Ectodermal cell (in vitro differentiated cells): ENCODE measurements around the gene USP48.

Experiments used
- H3K27ac ChIP-seq: 2 replicates; pipeline ENCODE4 v1.7.0; 2013; ENCODE audit warnings: mild to moderate bottlenecking, low read depth, low read length; ENCODE audit not compliant: insufficient read depth, poor library complexity, severe bottlenecking
- H3K27me3 ChIP-seq: 2 replicates; pipeline ENCODE4 v1.7.0; 2013; ENCODE audit warnings: mild to moderate bottlenecking, low read length; ENCODE audit not compliant: insufficient read depth, control insufficient read depth, poor library complexity, severe bottlenecking
- H3K36me3 ChIP-seq: one replicate; pipeline ENCODE4 v1.7.0; 2013; ENCODE audit warnings: low read length; ENCODE audit not compliant: control insufficient read depth, insufficient read depth
- H3K4me1 ChIP-seq: one replicate; pipeline ENCODE4 v1.7.0; 2013; ENCODE audit warnings: low read length; ENCODE audit not compliant: control insufficient read depth, insufficient read depth
- H3K4me3 ChIP-seq: 2 replicates; pipeline ENCODE4 v1.7.0; 2013; ENCODE audit warnings: low read depth, low read length, control low read depth; ENCODE audit not compliant: insufficient read depth
- H3K9me3 ChIP-seq: 2 replicates; pipeline ENCODE4 v1.7.0; 2013; ENCODE audit warnings: mild to moderate bottlenecking, low read length, moderate library complexity; ENCODE audit not compliant: control insufficient read depth
- WGBS, 2 experiments: methylation state at CpG; one replicate each; pipeline ENCODE4 v1.1.7; 2013; ENCODE audit warnings: missing lambda C conversion rate in 2 of 2; 5-methylcytosine and 5-hydroxymethylcytosine counted together

The USP48 gene

GRCh38 chr1:21648352-21648730, 134.6 kb downstream of the USP48 start:
- no peak overlapping the region for H3K27ac ChIP-seq
- H3K4me1 ChIP-seq, result peaks cover 7% of the 10 kb centered on the region
- H3K36me3 ChIP-seq, result no peaks in the 10 kb centered on the region
- H3K27me3 ChIP-seq, result peaks cover 20% of the 10 kb centered on the region
- H3K4me3 ChIP-seq, result no peak overlapping the region
- no peaks in the 10 kb centered on the region for H3K9me3 ChIP-seq
- 68 to 70% methylated on average over 4 of the region's 4 CpGs for WGBS, 2 experiments

DNA sequence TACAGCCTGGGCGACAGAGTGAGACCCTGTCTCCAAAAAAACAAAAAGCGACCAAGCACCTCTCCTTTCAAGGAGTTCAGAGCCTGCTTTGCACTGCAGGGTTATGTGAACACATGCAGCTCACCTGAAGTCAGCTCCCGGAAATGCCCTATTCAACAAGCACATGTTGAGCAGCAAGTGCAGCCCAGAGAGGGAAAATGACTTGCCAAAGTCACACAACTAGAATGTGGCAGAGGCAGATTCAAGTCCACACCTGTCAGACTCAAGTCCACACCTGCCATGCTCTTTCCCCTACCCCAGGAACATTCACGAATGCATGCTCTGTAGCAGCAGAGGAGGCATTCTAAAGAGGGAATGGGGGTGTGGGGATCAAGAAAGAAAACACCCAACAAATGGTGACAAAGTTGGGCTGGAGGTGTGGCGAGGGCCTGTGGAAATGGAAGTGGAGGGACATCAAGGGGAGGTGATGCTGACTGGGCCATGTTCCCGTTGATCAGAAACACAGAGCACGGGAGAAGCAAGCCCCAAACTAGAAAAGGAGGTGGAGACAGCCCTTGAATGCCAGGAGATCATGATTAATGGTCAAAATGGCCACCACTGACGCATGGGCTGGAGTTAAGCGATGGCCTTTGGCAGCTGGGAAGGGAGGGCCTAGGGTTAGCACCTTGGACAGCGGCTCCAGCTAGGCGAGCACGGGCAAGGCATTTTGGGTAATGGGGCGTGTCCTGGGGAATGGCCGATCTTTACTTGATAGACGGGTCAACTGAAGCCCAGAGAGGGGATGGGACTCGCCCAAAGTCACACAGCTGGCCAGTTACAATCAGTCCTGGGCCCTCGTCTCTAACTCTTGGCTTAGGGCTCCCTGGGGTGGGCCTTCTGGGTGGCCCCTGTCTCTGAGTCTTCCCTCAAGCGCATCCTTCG, 135.3 kb downstream of the USP48 start:
- Histone ChIP-seq H3K4me1 (peaks cover 7% of the 10 kb centered on the region), H3K9me3 (no peaks in the 10 kb centered on the region), H3K27me3 (peaks cover 16% of the 10 kb centered on the region), H3K36me3 (no peaks in the 10 kb centered on the region), H3K27ac (no peak overlapping the region), H3K4me3 (no peak overlapping the region)
- WGBS, 2 experiments, result 39 to 40% methylated on average over 19 of the region's 19 CpGs

DNA sequence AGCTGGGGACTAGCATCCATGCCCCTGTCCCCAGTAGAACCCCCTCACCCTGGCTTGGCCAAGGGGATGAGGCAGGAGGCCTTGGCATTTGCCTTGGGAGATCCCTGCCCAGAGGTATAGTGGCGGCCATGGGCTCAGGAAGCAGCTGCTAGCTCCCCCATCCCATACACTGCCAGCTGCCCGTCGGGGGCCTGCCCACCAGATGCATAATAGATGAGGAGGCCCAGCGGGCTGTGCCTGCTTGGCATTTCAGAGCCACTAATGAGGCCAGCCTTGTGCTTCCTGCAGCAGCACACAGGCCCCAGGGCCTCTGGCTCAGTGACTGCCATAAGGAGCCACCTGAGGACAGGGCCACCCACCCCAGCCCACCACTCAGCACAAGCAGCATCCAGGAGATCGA, 137.4 kb downstream of the USP48 start:
- 91 to 92% methylated on average over 5 of the region's 5 CpGs for WGBS, 2 experiments
- no peaks in the 10 kb centered on the region for H3K4me1 ChIP-seq

GRCh38 chr1:21644906-21645305, 138.0 kb downstream of the USP48 start:
- Histone ChIP-seq H3K4me3 (no peak overlapping the region), H3K4me1 (peaks cover 4% of the 10 kb centered on the region), H3K27me3 (no peaks in the 10 kb centered on the region), H3K9me3 (no peaks in the 10 kb centered on the region), H3K27ac (no peak overlapping the region), H3K36me3 (no peaks in the 10 kb centered on the region)
- WGBS, 2 experiments, result 88 to 94% methylated on average over 5 of the region's 5 CpGs

More for the DNA sequence above, 137.4 kb downstream of the USP48 start:
- no peaks in the 10 kb centered on the region for H3K36me3 ChIP-seq
- H3K27ac ChIP-seq, result no peak overlapping the region
- no peaks in the 10 kb centered on the region for H3K9me3 ChIP-seq
- H3K27me3 ChIP-seq, result no peaks in the 10 kb centered on the region
- H3K4me3 ChIP-seq, result no peak overlapping the region

DNA sequence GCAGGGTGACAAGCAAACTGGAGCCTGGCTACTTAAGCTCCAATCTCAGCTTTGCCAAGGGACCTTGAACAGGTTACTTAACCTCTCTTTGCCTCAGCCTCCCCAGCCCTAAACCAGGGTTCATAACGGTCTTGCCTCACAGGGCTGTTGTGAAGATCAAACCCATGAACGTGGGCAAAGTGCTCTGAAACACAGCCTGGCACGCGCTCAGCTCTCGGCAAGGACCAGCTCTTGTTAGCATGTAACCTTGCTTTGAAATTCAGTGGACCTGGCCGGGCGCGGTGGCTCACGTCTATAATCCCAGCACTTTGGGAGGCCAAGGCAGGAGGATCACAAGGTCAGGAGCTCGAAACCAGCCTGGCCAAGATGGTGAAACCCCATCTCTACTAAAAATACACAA, 138.6 kb downstream of the USP48 start:
- Histone ChIP-seq H3K9me3 (no peaks in the 10 kb centered on the region), H3K4me3 (no peak overlapping the region), H3K27me3 (no peaks in the 10 kb centered on the region), H3K27ac (no peak overlapping the region), H3K4me1 (peaks cover 4% of the 10 kb centered on the region), H3K36me3 (no peaks in the 10 kb centered on the region)
- 87 to 91% methylated on average over 10 of the region's 10 CpGs for WGBS, 2 experiments

DNA sequence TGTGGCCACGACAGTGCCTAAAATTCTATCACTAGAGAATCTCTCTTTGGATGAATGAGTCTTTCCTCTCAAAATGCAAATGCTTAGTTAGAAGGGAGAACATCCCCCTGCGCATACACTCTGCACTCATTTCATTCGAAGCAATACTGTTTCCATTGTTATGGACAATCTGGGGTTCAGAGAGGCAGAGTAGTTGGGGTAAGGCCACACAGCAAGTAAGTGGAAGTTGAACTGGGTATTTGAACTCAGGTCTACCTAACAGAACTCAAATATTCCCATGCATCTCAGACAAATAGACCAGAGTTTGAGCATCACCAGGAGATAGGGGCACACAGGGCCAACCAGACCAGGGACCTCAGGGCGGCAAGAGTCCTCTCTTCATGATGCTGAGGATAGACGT, 139.3 kb downstream of the USP48 start:
- H3K36me3 ChIP-seq, result no peaks in the 10 kb centered on the region
- H3K27me3 ChIP-seq, result no peaks in the 10 kb centered on the region
- no peaks in the 10 kb centered on the region for H3K9me3 ChIP-seq
- WGBS, 2 experiments, result 90 to 92% methylated on average over 5 of the region's 5 CpGs
- H3K27ac ChIP-seq, result no peak overlapping the region
- peaks cover 4% of the 10 kb centered on the region for H3K4me1 ChIP-seq
- no peak overlapping the region for H3K4me3 ChIP-seq

- Histone ChIP-seq H3K4me1 (peaks cover 4% of the 10 kb centered on the region), H3K27me3 (no peaks in the 10 kb centered on the region), H3K9me3 (no peaks in the 10 kb centered on the region), H3K27ac (no peak overlapping the region), H3K36me3 (no peaks in the 10 kb centered on the region), H3K4me3 (no peak overlapping the region)
- WGBS, 2 experiments, result 87% methylated on average over 19 of the region's 19 CpGs
Observed at GRCh38 chr1:21641967-21642739, 140.8 kb downstream of the USP48 start.

DNA sequence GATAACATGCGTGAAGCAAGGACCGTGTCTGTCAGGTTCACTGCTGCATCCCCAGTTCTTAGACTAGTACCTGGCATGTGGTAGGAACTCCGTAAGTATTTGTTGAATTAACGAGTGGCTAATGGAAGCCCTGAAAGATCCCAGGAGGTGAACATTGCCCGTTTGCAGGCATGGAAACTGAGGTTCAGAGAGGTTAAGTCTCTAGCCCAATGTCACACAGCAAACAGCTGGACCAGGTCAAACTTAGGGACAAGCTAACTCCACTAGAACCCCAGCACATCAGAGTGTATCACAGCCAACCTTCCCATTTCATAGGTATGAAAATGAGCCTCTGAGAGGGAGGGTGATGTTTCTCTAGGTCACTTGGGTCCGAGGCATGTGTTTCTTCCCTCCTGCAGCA, 141.4 kb downstream of the USP48 start:
- Histone ChIP-seq H3K36me3 (no peaks in the 10 kb centered on the region), H3K4me1 (peaks cover 4% of the 10 kb centered on the region), H3K27ac (no peak overlapping the region), H3K4me3 (no peak overlapping the region), H3K9me3 (no peaks in the 10 kb centered on the region), H3K27me3 (no peaks in the 10 kb centered on the region)
- WGBS, 2 experiments, result 92% methylated on average over 6 of the region's 6 CpGs

DNA sequence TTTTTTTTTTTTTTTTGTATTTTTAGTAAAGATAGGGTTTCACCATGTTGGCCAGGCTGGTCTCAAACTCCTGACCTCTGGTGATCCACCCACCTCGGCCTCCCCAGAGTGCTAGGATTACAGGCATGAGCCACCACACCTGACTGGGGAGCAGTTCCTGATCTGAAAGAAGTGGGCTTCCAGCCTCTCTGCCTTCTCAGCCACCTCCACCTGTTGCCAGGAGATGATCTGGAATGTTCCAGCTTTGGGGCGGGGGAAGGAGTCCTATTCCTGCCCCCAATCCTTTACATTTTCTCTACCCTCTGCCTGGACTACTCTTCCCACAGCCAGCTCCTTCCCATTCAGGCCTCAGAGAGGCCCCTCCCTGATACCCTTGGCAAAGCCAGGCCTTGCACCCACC, 141.9 kb downstream of the USP48 start:
- no peak overlapping the region for H3K27ac ChIP-seq
- WGBS, 2 experiments, result 83 to 92% methylated on average over 2 of the region's 2 CpGs
- H3K4me1 ChIP-seq, result peaks cover 4% of the 10 kb centered on the region
- no peaks in the 10 kb centered on the region for H3K36me3 ChIP-seq
- no peaks in the 10 kb centered on the region for H3K9me3 ChIP-seq
- no peak overlapping the region for H3K4me3 ChIP-seq
- no peaks in the 10 kb centered on the region for H3K27me3 ChIP-seq

GRCh38 chr1:21640653-21641052, 142.3 kb downstream of the USP48 start:
- Histone ChIP-seq H3K4me1 (peaks cover 4% of the 10 kb centered on the region), H3K36me3 (no peaks in the 10 kb centered on the region), H3K27me3 (no peaks in the 10 kb centered on the region), H3K27ac (no peak overlapping the region), H3K4me3 (no peak overlapping the region), H3K9me3 (no peaks in the 10 kb centered on the region)
- 94 to 97% methylated on average over 6 of the region's 6 CpGs for WGBS, 2 experiments
